CD4-positive, alpha-beta T cell treated with Interleukin-15 for 4 hours (primary cell): ENCODE measurements around the gene DGKD.

ENCODE experiments used
- DNase-seq: peaks from one replicate; pipeline ENCODE4 v3.0.0-alpha.2; 2020; ENCODE audit warnings: low spot score

The DGKD gene

DNA sequence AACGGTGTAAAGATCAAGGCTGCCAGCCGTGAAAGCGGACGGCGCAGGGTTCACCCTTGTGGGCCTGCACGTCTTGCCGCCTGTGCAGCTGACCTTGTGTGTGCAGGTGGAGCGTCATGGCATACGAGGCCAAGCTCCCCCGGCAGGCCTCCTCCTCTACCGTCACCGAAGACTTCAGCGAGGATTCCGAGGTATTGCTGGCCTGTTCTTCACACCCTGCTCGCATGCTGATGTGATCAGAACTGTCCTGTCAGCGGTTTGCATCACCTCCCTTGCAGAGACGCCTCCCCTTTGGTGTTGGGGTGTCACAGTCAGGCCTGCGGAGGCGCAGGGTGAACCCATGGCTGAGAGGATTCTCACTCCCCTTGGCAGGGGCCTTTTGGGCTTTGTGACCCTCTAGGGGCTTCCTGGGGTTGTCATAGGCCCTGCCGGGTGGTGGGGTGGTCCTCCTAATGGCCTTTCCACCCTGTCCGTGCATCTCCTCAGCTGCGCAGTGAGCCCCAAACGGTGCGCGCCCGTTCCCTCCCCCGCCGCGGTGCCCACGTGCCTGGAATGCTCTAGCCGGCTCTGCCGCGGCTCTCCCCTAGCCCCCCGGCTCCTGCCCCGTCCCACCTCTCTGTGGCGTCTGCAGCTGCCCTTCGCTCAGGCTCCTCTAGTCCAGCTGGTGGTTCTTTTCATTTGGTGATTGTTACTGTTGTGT, 92.5 kb downstream of the DGKD start:
- DNase-seq, result no peak

DNA sequence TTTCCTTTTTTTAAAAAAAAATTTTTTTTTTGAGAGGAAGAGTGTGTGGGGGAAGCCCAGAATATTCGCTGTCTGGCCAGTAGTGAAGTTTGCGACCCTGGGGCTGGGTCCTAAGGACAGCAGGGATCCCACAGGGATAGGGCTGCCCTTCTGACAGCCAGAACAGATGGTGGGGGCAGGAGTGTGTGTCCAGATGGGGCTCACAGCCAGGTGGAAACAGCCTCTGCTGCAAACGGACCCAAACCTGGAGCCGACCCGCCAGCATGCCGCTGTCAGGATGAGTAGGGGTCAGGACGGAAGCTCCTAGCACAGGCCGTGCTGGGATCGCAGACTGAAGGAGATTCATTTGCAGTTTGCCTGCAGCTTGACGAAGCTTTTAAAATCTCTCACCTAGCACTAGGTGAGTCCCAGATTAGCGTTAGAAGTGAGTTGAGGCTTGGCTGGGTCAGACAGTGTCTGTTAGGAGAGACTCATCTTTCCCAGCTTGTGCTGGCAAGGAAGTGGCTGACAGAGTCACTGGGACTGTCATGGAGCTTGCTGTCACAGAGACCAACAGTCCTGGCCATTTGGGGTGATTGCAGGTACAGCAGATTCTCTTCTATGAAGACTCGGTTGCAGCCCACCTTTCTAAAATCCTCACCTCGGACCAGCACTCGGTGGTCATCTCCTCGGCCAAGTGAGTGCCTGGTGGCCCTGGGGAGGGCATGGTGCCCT, 93.4 kb downstream of the DGKD start:
- no peak for DNase-seq

- DNase-seq, result no peak
Observed at GRCh38 chr2:233448220-233448559, 93.9 kb downstream of the DGKD start.

GRCh38 chr2:233448575-233448974, 94.3 kb downstream of the DGKD start:
- no peak for DNase-seq

DNA sequence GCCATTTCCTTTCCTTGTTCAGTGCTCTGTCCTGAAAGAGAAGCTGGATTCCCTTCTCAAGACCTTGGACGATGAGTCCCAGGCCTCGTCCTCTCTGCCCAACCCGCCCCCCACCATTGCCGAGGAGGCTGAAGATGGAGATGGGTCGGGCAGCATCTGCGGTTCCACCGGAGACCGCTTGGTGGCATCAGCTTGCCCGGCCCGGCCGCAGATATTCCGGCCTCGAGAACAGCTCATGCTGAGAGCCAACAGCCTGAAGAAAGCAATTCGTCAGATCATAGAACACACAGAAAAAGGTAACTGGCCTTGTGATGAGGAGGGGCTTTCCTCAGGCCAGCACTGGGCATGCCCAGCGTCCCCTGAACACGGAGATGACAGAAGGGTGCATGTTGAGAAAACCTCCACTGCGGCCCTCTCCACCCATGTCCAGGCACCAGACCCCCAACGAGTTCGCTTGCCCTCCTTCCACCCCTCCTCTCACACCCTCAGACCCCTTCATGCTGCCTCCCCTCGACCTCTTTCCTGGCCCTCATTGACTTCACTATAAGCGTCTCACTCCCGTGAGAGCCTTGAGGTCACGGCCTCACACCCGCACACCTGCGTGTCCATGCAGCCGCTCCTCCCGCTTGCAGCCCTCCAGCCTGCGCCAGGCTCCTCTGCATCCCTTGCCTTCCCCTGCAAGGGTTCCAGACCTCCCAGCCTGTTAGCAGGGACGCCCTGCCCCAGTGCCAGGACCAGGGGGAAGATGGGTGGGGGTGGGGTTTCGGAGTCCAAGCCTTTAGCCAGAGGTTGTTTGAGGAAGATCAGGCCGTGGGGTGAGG, 95.0 kb downstream of the DGKD start:
- DNase-seq, result no peak

DNA sequence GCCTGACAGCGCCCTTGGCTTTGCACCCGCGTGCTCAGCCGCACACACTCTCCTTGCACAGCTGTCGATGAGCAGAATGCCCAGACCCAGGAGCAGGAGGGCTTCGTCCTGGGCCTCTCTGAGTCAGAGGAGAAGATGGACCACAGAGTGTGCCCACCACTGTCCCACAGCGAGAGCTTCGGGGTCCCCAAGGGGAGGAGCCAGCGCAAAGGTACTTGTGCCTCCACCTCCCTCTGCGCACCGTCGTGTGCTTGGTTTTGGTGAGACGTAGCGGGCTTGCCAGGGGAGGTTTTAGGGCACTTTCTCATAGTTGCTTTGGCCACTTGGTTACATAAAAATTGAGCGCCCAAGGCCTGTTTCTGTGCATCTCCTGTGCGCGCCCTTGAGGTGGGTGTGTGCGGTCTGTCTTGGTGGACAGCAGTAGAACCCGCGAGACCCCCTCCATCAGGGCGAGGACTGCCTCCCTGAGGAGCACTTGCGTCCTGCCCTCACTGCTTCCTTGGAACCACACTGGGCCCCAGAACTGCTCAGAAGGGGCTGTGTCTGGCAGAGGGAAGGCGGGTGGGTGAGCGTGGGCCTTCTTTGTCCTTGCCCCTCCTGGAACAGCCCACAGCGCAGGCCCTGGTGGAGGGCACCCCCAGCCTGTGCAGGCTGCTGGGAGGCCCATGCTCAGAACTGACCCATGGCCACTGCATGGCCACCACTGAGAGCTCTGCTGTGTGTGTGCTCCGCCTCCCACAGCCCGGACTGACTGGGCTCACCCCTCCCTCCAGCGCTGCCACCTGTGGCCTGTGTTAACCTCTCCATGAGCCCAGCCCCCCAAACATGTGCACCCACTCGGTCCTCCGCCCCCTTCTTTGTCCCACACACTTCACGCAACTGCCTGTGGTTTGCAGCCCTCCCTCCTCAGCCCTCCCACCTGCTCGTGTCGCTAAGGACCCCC, 95.9 kb downstream of the DGKD start:
- DNase-seq, result no peak

DNA sequence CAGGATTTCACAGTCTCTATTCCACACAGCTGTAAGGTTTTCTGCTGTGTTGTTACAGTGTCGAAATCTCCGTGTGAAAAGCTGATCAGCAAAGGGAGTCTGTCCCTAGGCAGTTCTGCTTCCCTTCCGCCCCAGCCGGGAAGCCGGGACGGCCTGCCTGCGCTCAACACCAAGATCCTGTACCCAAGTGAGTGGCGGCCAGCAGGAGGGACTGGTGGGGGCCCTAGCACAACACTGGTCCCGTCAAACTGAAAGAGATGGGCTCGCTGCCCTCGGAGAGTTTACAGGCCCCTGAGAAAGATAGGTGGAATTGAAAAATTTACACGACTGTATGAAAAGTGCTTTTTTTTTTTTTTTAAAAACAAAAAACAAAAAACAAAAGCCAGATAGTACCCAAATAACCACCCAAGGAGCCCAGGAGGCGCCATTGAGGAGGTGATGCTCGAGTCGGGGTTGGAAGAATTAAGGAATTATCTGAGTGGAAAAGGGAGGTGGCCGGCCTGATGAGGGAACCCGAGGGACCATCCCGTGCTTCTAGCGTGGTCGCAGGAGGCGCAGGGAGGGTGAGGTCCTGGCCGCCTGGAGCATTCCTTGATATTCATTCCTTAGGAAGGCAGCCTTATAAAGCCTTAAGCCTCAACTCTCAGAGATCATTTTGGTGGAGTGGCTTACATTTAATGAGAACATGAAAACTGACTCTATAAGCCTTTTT, 96.7 kb downstream of the DGKD start:
- DNase-seq, result no peak

- DNase-seq, result no peak
Observed at GRCh38 chr2:233451950-233452349, 97.7 kb downstream of the DGKD start.

- DNase-seq, result no peak
Observed at GRCh38 chr2:233453111-233453915, 99.0 kb downstream of the DGKD start.

DNA sequence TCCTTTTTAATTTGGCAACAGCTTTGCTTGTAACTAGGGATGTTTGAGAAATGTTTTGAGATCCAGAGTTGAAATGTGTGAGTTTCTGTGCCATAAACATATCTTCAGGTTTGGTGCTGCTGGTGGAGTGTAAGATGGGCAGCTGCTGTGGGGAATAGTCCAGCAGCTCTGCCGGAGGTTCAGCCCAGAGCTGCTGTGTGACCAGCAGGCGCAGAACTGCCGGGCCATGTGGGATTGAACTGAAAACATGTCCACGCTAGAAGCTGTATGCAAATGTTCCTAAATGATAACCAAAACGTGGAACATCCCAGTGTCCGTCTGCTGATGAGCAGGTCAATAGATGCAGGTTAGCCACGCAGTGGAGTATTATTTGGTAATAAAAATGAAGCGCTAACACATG, 99.6 kb downstream of the DGKD start:
- DNase-seq, result no peak

GRCh38 chr2:233455006-233455405, 100.7 kb downstream of the DGKD start:
- no peak for DNase-seq

- no peak for DNase-seq
Observed at GRCh38 chr2:233455491-233455890, 101.2 kb downstream of the DGKD start.

DNA sequence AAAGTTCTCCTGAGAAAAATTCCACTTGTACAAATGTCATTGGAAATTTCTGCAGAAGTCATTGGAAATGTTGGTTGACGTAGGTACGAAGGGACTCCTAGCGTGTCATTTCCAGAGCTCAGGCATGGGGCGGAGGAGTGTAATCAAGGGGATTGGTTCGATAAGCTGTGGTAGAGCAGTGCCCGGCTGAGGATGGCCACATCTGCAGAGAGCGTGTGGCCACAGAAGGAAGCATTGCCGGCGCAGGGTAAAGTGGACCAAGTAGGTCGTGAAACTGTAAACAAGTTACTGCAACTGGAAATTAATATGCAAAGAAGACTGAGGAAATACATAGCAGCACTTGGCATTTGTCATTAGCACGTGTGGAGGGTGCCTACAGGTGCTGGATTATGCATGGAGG, 101.8 kb downstream of the DGKD start:
- DNase-seq, result no peak

GRCh38 chr2:233456934-233457333, 102.6 kb downstream of the DGKD start:
- DNase-seq, result no peak

- DNase-seq, result no peak
Observed at GRCh38 chr2:233457356-233457755, 103.1 kb downstream of the DGKD start.

- no peak for DNase-seq
Observed at GRCh38 chr2:233458031-233458610, 103.8 kb downstream of the DGKD start.

DNA sequence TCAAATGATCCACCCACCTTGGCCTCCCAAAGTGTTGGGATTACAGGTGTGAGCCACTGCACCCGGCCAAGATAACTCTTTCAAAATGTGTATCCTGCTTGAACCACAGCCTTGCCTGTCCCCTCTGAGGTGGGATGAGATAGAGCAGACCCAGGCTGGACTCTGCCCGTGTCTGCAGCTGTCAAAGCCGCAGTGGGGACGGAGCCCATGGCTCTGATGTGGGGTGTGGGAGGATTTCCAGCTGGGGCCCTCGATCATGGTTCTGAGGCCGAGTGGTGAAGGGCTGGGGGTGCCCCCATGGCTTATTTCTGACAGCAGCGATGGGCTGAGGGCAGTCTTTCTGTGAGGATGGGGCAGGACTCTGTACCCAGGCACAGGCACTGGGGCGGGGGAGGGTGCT, 104.5 kb downstream of the DGKD start:
- DNase-seq, result no peak

GRCh38 chr2:233459426-233459825, 105.1 kb downstream of the DGKD start:
- no peak for DNase-seq

GRCh38 chr2:233460726-233461441, 106.6 kb downstream of the DGKD start:
- DNase-seq, result no peak
